Measurements from ENCODE around the gene CELF5.

The CELF5 gene

DNA sequence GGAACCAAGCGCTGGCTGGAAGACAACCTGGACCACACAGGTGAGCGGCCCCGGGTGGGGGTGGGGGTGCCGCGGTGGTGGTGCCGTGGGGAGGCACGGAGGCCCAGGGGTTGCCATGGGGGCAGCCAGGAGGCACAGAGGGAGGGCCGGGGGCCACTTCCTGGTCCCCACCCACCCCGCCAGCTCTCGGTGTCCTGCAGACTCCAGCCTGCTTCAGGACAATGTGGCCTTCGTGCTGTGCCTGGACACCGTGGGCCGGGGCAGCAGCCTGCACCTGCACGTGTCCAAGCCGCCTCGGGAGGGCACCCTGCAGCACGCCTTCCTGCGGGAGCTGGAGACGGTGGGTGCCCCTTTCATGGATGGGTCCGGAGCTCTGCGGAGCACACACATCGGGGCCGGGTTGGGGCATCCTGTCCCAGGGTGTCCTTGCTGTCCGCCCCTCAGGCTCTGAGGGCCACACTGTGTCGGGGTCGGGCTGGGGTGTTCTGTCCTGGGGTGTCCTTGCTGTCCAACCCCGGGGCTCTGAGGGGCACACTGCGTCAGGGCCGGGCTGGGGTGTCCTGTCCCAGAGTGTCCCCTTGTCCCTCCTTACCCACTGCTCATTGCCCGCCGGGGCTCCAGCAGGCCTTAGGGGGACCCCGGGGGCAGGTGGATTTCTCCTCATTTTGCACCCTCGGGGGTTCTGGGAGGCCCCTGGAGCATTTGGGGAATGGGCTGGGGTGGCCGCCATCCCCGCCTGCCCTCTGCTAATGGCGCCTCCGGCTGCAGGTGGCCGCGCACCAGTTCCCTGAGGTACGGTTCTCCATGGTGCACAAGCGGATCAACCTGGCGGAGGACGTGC is 20.4 kb upstream of the CELF5 start:
- in situ Hi-C loops (cut with HindIII; ENCODE audit: low sequenced_read_pairs) = no loop called here
- H3K4me3 ChIP-seq (ENCODE audit: low read depth, low read length) = no peak overlapping the region
- no peak for TF ChIP-seq CTCF (IDR thresholded peaks at IDR 0.05; ENCODE audit: low read depth, low read length)
- DNase-seq (ENCODE audit: low read depth, low spot score) = no peak

GRCh38 chr19:3204646-3205275 is 19.7 kb upstream of the CELF5 start:
- TF ChIP-seq CTCF (IDR thresholded peaks at IDR 0.05; ENCODE audit: low read depth, low read length) = no peak
- in situ Hi-C loops (cut with HindIII; ENCODE audit: low sequenced_read_pairs) = no loop called here
- H3K4me3 ChIP-seq (ENCODE audit: low read depth, low read length) = no peak overlapping the region

DNA sequence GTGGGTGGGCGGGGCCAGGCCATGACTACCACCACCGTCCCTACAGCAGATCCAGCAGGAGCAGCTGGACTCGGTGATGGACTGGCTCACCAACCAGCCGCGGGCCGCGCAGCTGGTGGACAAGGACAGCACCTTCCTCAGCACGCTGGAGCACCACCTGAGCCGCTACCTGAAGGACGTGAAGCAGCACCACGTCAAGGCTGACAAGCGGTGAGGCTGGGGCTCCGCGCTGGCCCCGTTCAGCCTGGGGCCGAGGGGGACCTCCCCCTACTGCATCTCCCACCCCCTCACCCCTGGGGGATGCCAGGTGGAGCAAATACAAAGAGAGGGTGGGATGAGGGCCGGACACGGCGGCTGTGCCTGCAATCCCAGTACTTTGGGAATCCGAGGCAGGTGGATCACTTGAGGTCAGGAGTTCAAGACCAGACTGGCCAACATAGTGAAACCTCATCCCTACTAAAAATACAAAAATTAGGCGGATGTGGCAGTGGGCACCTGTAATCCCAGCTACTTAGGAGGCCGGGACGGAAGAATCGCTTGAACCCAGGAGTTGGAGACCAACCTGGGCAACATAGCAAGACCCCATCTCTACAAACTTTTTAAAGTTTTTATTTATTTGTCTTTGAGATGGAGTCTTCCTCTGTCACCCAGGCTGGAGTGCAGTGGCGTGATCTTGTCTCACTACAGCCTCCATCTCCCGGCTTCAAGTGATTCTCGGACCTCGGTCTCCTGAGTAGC is 18.1 kb upstream of the CELF5 start:
- H3K4me3 ChIP-seq (ENCODE audit: low read depth, low read length) = no peak overlapping the region
- in situ Hi-C loops (cut with HindIII; ENCODE audit: low sequenced_read_pairs) = no loop called here
- no peak for DNase-seq (ENCODE audit: low read depth, low spot score)
- TF ChIP-seq CTCF (IDR thresholded peaks at IDR 0.05; ENCODE audit: low read depth, low read length) = no peak

More at GRCh38 chr19:3204646-3205275, 19.7 kb upstream of the CELF5 start:
- DNase-seq (ENCODE audit: low read depth, low spot score) = no peak

GRCh38 chr19:3207461-3208242 is 16.8 kb upstream of the CELF5 start:
- in situ Hi-C loops (cut with HindIII; ENCODE audit: low sequenced_read_pairs) = no loop called here
- peak; percentile 4 for DNase-seq (ENCODE audit: low read depth, low spot score)
- TF ChIP-seq CTCF (IDR thresholded peaks at IDR 0.05; ENCODE audit: low read depth, low read length) = no peak
- H3K4me3 ChIP-seq (ENCODE audit: low read depth, low read length) = no peak overlapping the region

GRCh38 chr19:3208317-3209207 is 15.9 kb upstream of the CELF5 start:
- in situ Hi-C loops (cut with HindIII; ENCODE audit: low sequenced_read_pairs) = no loop called here
- no peak for DNase-seq (ENCODE audit: low read depth, low spot score)
- TF ChIP-seq CTCF (IDR thresholded peaks at IDR 0.05; ENCODE audit: low read depth, low read length) = no peak
- no peak overlapping the region for H3K4me3 ChIP-seq (ENCODE audit: low read depth, low read length)

All from astrocyte of the spinal cord (primary cell).